Measurements from ENCODE around the gene DMXL2.

DMXL2 gene

GRCh38 chr15:51642696-51643095 is 20.1 kb upstream of the DMXL2 start:
- no peak for DNase-seq (ENCODE audit: low read depth, low spot score)
- in situ Hi-C loops (cut with HindIII; ENCODE audit: low sequenced_read_pairs), result no loop called here
- H3K4me3 ChIP-seq (ENCODE audit: low read depth, low read length), result no peak overlapping the region
- TF ChIP-seq CTCF (IDR thresholded peaks at IDR 0.05; ENCODE audit: low read depth, low read length), result no peak

GRCh38 chr15:51641490-51642130 is 19.0 kb upstream of the DMXL2 start:
- DNase-seq (ENCODE audit: low read depth, low spot score), result no peak
- TF ChIP-seq CTCF (IDR thresholded peaks at IDR 0.05; ENCODE audit: low read depth, low read length), result no peak
- in situ Hi-C loops (cut with HindIII; ENCODE audit: low sequenced_read_pairs), result no loop called here
- no peak overlapping the region for H3K4me3 ChIP-seq (ENCODE audit: low read depth, low read length)

GRCh38 chr15:51634591-51635198 is 12.1 kb upstream of the DMXL2 start:
- no peak for DNase-seq (ENCODE audit: low read depth, low spot score)
- H3K4me3 ChIP-seq (ENCODE audit: low read depth, low read length), result no peak overlapping the region
- TF ChIP-seq CTCF (IDR thresholded peaks at IDR 0.05; ENCODE audit: low read depth, low read length), result no peak
- in situ Hi-C loops (cut with HindIII; ENCODE audit: low sequenced_read_pairs), result no loop called here

GRCh38 chr15:51629612-51630011 is 7.0 kb upstream of the DMXL2 start:
- H3K4me3 ChIP-seq (ENCODE audit: low read depth, low read length), result no peak overlapping the region
- in situ Hi-C loops (cut with HindIII; ENCODE audit: low sequenced_read_pairs), result no loop called here
- no peak for TF ChIP-seq CTCF (IDR thresholded peaks at IDR 0.05; ENCODE audit: low read depth, low read length)
- DNase-seq (ENCODE audit: low read depth, low spot score), result no peak

GRCh38 chr15:51625236-51625635 is 2.7 kb upstream of the DMXL2 start:
- no peak overlapping the region for H3K4me3 ChIP-seq (ENCODE audit: low read depth, low read length)
- no peak for TF ChIP-seq CTCF (IDR thresholded peaks at IDR 0.05; ENCODE audit: low read depth, low read length)
- DNase-seq (ENCODE audit: low read depth, low spot score), result no peak
- in situ Hi-C loops (cut with HindIII; ENCODE audit: low sequenced_read_pairs), result no loop called here

GRCh38 chr15:51624022-51624421 is 1.5 kb upstream of the DMXL2 start:
- in situ Hi-C loops (cut with HindIII; ENCODE audit: low sequenced_read_pairs), result no loop called here
- DNase-seq (ENCODE audit: low read depth, low spot score), result no peak
- no peak for TF ChIP-seq CTCF (IDR thresholded peaks at IDR 0.05; ENCODE audit: low read depth, low read length)
- no peak overlapping the region for H3K4me3 ChIP-seq (ENCODE audit: low read depth, low read length)

All from astrocyte of the spinal cord (primary cell).